Measurements from ENCODE around the gene ADGRB2.

Gene ADGRB2

GRCh38 chr1:31767225-31767624 is 3.1 kb upstream of the ADGRB2 start:
- no peak overlapping the region for H3K18ac ChIP-seq (ENCODE audit: low read length)
- peaks cover 7% of the 10 kb centered on the region for H3K9me3 ChIP-seq (ENCODE audit: insufficient read depth, low read depth, low read length)
- H3K23ac ChIP-seq (ENCODE audit: low read length): no peak overlapping the region
- peaks cover 30% of the 10 kb centered on the region for H3K27me3 ChIP-seq (ENCODE audit: insufficient read depth, low read length)
- H2BK12ac ChIP-seq (ENCODE audit: low read length): no peak overlapping the region
- no CpG with 5 or more reads among the region's 7 CpGs for WGBS (ENCODE audit: extremely low coverage, insufficient coverage, insufficient read length)
- no peak overlapping the region for H3K4ac ChIP-seq (ENCODE audit: low read depth, low read length)
- H4K8ac ChIP-seq (ENCODE audit: low read depth, low read length): no peak overlapping the region
- no peak overlapping the region for H3K14ac ChIP-seq (ENCODE audit: low read length)
- H4K91ac ChIP-seq (ENCODE audit: low read depth, low read length): no peak overlapping the region
- no peak overlapping the region for H3K27ac ChIP-seq (ENCODE audit: low read depth, low read length)
- no peak overlapping the region for H3K4me3 ChIP-seq (ENCODE audit: low read depth, low read length)
- peaks cover 13% of the 10 kb centered on the region in 2 experiments for H3K4me1 ChIP-seq (ENCODE audit: control insufficient read depth in 1 of 2, insufficient read depth in 2 of 2, low read length in 2 of 2)
- H3K79me1 ChIP-seq (ENCODE audit: low read length): peaks cover 3% of the 10 kb centered on the region
- DNase-seq: no peak
- no peak overlapping the region for H3K9ac ChIP-seq (ENCODE audit: low read length)
- no peak overlapping the region for H2BK5ac ChIP-seq (ENCODE audit: low read depth, low read length, poor library complexity)
- no peak overlapping the region for H4K12ac ChIP-seq (ENCODE audit: low read depth, low read length)
- H3K36me3 ChIP-seq (ENCODE audit: control insufficient read depth in 1 of 2, insufficient read depth in 2 of 2, low read length in 2 of 2): no peaks in the 10 kb centered on the region
- no peak overlapping the region for H2BK120ac ChIP-seq (ENCODE audit: insufficient read depth, low read length, poor library complexity)
- no peaks in the 10 kb centered on the region for H3K79me2 ChIP-seq (ENCODE audit: control insufficient read depth, insufficient read depth, low read length, poor library complexity)
- H2AFZ ChIP-seq (ENCODE audit: insufficient read depth, low read length, poor library complexity): no peak overlapping the region
- H2AK5ac ChIP-seq (ENCODE audit: low read length): no peak overlapping the region
- H3K4me2 ChIP-seq (ENCODE audit: low read length): no peak overlapping the region

DNA sequence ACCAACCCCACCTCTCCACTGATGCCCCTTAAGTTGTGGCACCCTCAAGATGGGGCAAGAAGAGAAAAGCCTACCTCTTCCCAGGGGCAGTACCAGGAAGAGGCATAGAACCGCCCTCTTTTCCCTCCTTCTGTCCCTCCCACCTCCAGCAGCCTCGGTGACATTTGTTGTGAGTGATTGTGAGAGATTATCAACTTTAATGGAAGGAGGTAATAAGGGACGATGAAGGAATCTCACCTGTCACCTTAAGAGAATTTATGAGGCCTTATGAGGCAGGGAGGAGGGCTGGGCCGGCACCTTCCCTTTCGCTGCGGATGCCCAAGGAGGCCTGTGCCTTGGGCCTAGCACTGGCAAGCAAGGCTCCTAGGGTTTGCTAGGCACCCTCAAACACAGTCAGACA is 1.4 kb upstream of the ADGRB2 start:
- Histone ChIP-seq H3K9ac (ENCODE audit: low read length) (no peak overlapping the region), H3K79me2 (ENCODE audit: control insufficient read depth, insufficient read depth, low read length, poor library complexity) (peaks cover 2% of the 10 kb centered on the region), H2AFZ (ENCODE audit: insufficient read depth, low read length, poor library complexity) (no peak overlapping the region), H3K27me3 (ENCODE audit: insufficient read depth, low read length) (peaks cover 16% of the 10 kb centered on the region), H3K4me3 (ENCODE audit: low read depth, low read length) (no peak overlapping the region), H2BK5ac (ENCODE audit: low read depth, low read length, poor library complexity) (no peak overlapping the region), H3K4me1 (ENCODE audit: control insufficient read depth in 1 of 2, insufficient read depth in 2 of 2, low read length in 2 of 2) (peaks cover 18 to 24% of the 10 kb centered on the region in 2 experiments), H4K91ac (ENCODE audit: low read depth, low read length) (no peak overlapping the region), H3K18ac (ENCODE audit: low read length) (no peak overlapping the region), H3K23ac (ENCODE audit: low read length) (no peak overlapping the region), H3K79me1 (ENCODE audit: low read length) (peaks cover 11% of the 10 kb centered on the region), H3K36me3 (ENCODE audit: control insufficient read depth in 1 of 2, insufficient read depth in 2 of 2, low read length in 2 of 2) (no peaks in the 10 kb centered on the region), H4K12ac (ENCODE audit: low read depth, low read length) (no peak overlapping the region), H2BK12ac (ENCODE audit: low read length) (no peak overlapping the region), H3K14ac (ENCODE audit: low read length) (no peak overlapping the region), H4K8ac (ENCODE audit: low read depth, low read length) (no peak overlapping the region), H2AK5ac (ENCODE audit: low read length) (no peak overlapping the region), H2BK120ac (ENCODE audit: insufficient read depth, low read length, poor library complexity) (no peak overlapping the region), H3K27ac (ENCODE audit: low read depth, low read length) (no peak overlapping the region), H3K4me2 (ENCODE audit: low read length) (no peak overlapping the region), H3K9me3 (ENCODE audit: insufficient read depth, low read depth, low read length) (peaks cover 2% of the 10 kb centered on the region), H3K4ac (ENCODE audit: low read depth, low read length) (no peak overlapping the region)
- WGBS (ENCODE audit: extremely low coverage, insufficient coverage, insufficient read length): no CpG with 5 or more reads among the region's 6 CpGs
- DNase-seq: no peak

DNA sequence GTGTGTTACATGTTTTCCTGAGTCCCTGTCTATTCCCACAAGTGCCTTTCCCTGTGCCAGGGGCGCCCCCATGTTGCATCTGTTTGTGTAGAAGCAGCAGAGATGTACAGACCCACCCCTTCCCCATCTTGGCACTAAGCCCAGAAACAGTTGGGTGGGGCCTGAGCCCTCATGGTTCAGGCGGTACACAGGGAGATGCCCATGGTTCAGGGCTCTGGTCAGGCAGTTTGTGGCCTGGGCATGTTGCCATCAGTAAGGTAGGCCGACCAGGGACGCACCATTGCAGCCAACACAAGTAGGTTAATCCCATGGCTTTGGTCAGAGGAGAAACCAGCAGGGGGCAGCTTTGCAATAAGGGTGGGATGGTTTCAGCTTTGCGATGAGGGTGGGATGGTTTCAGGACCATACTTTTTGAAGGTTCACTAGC is 914 bp upstream of the ADGRB2 start:
- Histone ChIP-seq H3K23ac (ENCODE audit: low read length) (no peak overlapping the region), H4K91ac (ENCODE audit: low read depth, low read length) (no peak overlapping the region), H3K14ac (ENCODE audit: low read length) (no peak overlapping the region), H2AK5ac (ENCODE audit: low read length) (no peak overlapping the region), H3K4me2 (ENCODE audit: low read length) (peak overlapping the region; percentile 57), H3K4ac (ENCODE audit: low read depth, low read length) (no peak overlapping the region), H3K79me2 (ENCODE audit: control insufficient read depth, insufficient read depth, low read length, poor library complexity) (peaks cover 2% of the 10 kb centered on the region), H3K79me1 (ENCODE audit: low read length) (peaks cover 15% of the 10 kb centered on the region), H4K8ac (ENCODE audit: low read depth, low read length) (no peak overlapping the region), H3K4me1 (ENCODE audit: control insufficient read depth in 1 of 2, insufficient read depth in 2 of 2, low read length in 2 of 2) (peaks cover 20 to 28% of the 10 kb centered on the region in 2 experiments), H3K9me3 (ENCODE audit: insufficient read depth, low read depth, low read length) (peaks cover 2% of the 10 kb centered on the region), H2BK120ac (ENCODE audit: insufficient read depth, low read length, poor library complexity) (no peak overlapping the region), H3K18ac (ENCODE audit: low read length) (no peak overlapping the region), H2BK12ac (ENCODE audit: low read length) (no peak overlapping the region), H3K9ac (ENCODE audit: low read length) (no peak overlapping the region), H3K27me3 (ENCODE audit: insufficient read depth, low read length) (peaks cover 16% of the 10 kb centered on the region), H4K12ac (ENCODE audit: low read depth, low read length) (no peak overlapping the region), H3K4me3 (ENCODE audit: low read depth, low read length) (peak overlapping the region; percentile 50), H2AFZ (ENCODE audit: insufficient read depth, low read length, poor library complexity) (no peak overlapping the region), H3K27ac (ENCODE audit: low read depth, low read length) (no peak overlapping the region), H3K36me3 (ENCODE audit: control insufficient read depth in 1 of 2, insufficient read depth in 2 of 2, low read length in 2 of 2) (no peaks in the 10 kb centered on the region), H2BK5ac (ENCODE audit: low read depth, low read length, poor library complexity) (no peak overlapping the region)
- WGBS (ENCODE audit: extremely low coverage, insufficient coverage, insufficient read length): no CpG with 5 or more reads among the region's 5 CpGs
- peak in 1 of 2 donors; percentile 7 for DNase-seq

DNA sequence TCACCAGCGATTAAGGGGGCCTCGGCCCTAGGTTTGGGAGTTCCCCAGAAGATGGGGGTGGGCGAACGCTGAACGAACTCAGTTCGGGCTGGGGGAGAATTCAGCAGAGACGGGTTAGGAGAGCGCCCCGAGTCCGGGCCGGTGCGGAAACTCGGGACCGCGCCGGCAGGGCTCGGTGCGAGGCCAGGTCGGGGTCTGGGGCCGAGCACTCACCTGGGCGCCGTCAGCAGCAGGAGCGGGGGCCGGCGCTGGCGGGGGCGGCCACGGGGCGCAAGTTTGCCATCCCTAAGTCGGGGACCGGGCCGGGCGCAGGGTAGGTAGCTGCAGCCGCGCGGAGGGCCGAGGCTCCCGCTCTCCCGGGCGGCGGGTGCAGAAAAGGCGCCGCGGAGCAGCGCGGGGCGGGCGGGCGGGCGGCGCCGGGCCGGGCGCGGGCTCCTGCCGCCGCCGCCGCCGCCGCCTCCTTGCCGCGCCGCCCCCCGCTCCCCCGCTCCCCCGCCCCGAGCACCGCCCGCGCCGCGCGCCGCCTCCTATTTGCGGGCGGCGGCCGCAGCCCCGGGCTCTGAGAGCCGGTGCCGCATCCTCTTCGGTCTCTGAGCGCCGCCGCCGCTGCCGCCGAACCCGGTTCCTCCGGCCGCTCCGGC is 349 bp downstream of the ADGRB2 start:
- DNase-seq: peak in 1 of 2 donors; percentile 2
- H3K4ac ChIP-seq (ENCODE audit: low read depth, low read length): no peak overlapping the region
- peaks cover 16% of the 10 kb centered on the region for H3K27me3 ChIP-seq (ENCODE audit: insufficient read depth, low read length)
- peak overlapping the region; percentile 66 for H3K4me3 ChIP-seq (ENCODE audit: low read depth, low read length)
- no peak overlapping the region for H2AK5ac ChIP-seq (ENCODE audit: low read length)
- no peak overlapping the region for H3K23ac ChIP-seq (ENCODE audit: low read length)
- H4K91ac ChIP-seq (ENCODE audit: low read depth, low read length): peak overlapping the region; percentile 44
- H3K18ac ChIP-seq (ENCODE audit: low read length): peak overlapping the region; percentile 21
- H3K4me2 ChIP-seq (ENCODE audit: low read length): peak overlapping the region; percentile 83
- H3K36me3 ChIP-seq (ENCODE audit: control insufficient read depth in 1 of 2, insufficient read depth in 2 of 2, low read length in 2 of 2): no peaks in the 10 kb centered on the region
- no peak overlapping the region for H3K9ac ChIP-seq (ENCODE audit: low read length)
- peaks cover 2% of the 10 kb centered on the region for H3K79me2 ChIP-seq (ENCODE audit: control insufficient read depth, insufficient read depth, low read length, poor library complexity)
- no CpG with 5 or more reads among the region's 93 CpGs for WGBS (ENCODE audit: extremely low coverage, insufficient coverage, insufficient read length)
- peak overlapping the region; percentile 54 for H2AFZ ChIP-seq (ENCODE audit: insufficient read depth, low read length, poor library complexity)
- no peak overlapping the region for H2BK12ac ChIP-seq (ENCODE audit: low read length)
- H3K9me3 ChIP-seq (ENCODE audit: insufficient read depth, low read depth, low read length): peaks cover 4% of the 10 kb centered on the region
- H3K4me1 ChIP-seq (ENCODE audit: control insufficient read depth in 1 of 2, insufficient read depth in 2 of 2, low read length in 2 of 2): peaks cover 22 to 32% of the 10 kb centered on the region in 2 experiments
- H3K14ac ChIP-seq (ENCODE audit: low read length): peak overlapping the region; percentile 18
- peak overlapping the region; percentile 34 for H2BK120ac ChIP-seq (ENCODE audit: insufficient read depth, low read length, poor library complexity)
- H4K12ac ChIP-seq (ENCODE audit: low read depth, low read length): no peak overlapping the region
- no peak overlapping the region for H4K8ac ChIP-seq (ENCODE audit: low read depth, low read length)
- H3K27ac ChIP-seq (ENCODE audit: low read depth, low read length): no peak overlapping the region
- H2BK5ac ChIP-seq (ENCODE audit: low read depth, low read length, poor library complexity): no peak overlapping the region
- H3K79me1 ChIP-seq (ENCODE audit: low read length): peaks cover 15% of the 10 kb centered on the region
